SK-N-SH treated with all-trans-retinoic acid at 6 μM for 48 hours (cell line): ENCODE measurements around the gene SDK2.

Experiments
- ATAC-seq: fragments of 200-7000 bp; cut with Tn5 transposase; 3 replicates; pipeline ENCODE4 v1.9.1; 2020; ENCODE audit warnings: mild to moderate bottlenecking, moderate library complexity
- ARNTL ChIP-seq: fragments of 450-650 bp; formaldehyde crosslinking; IDR thresholded peaks from 2 replicates; pipeline ENCODE4 v1.5.0; 2020; ENCODE audit warnings: low read depth, mild to moderate bottlenecking, moderate library complexity, borderline replicate concordance
- CSDC2 ChIP-seq: fragments of 250-450 bp; sonication (Bioruptor Pico); IDR thresholded peaks from 2 replicates; pipeline ENCODE4 v1.5.0; 2020; ENCODE audit warnings: mild to moderate bottlenecking, moderate library complexity
- ISL1 ChIP-seq: fragments of 250-450 bp; sonication (Bioruptor Pico); IDR thresholded peaks from 2 replicates; pipeline ENCODE4 v2.1.2; 2022; ENCODE audit warnings: mild to moderate bottlenecking, moderate library complexity
- OSR1 ChIP-seq: fragments of 250-450 bp; sonication (Bioruptor Pico); IDR thresholded peaks from 2 replicates; pipeline ENCODE4 v1.8.0; 2022; ENCODE audit warnings: moderate library complexity, mild to moderate bottlenecking, inconsistent platforms
- PPARA ChIP-seq: fragments of 250-450 bp; sonication (Bioruptor Pico); IDR thresholded peaks from 2 replicates; pipeline ENCODE4 v1.5.0; 2020; ENCODE audit warnings: mild to moderate bottlenecking, borderline replicate concordance
- RARB ChIP-seq: fragments of 250-450 bp; sonication (Bioruptor Pico); IDR thresholded peaks from 2 replicates; pipeline ENCODE4 v1.8.0; 2021; ENCODE audit warnings: mild to moderate bottlenecking, moderate library complexity
- SNAI2 ChIP-seq: fragments of 250-450 bp; sonication (Bioruptor Pico); IDR thresholded peaks from 2 replicates; pipeline ENCODE4 v1.5.0; 2020; ENCODE audit warnings: mild to moderate bottlenecking, moderate library complexity
- TCF4 ChIP-seq: fragments of 250-450 bp; sonication (Bioruptor Pico); IDR thresholded peaks from 2 replicates; pipeline ENCODE4 v1.8.0; 2021; ENCODE audit warnings: mild to moderate bottlenecking, moderate library complexity, borderline replicate concordance
- TOX ChIP-seq: fragments of 250-450 bp; sonication (Bioruptor Pico); IDR thresholded peaks from 2 replicates; pipeline ENCODE4 v1.8.0; 2021; ENCODE audit warnings: mild to moderate bottlenecking, moderate library complexity, borderline replicate concordance
- ZC3H10 ChIP-seq: fragments of 250-450 bp; sonication (Bioruptor Pico); IDR thresholded peaks from 2 replicates; pipeline ENCODE4 v1.5.1; 2021; ENCODE audit warnings: mild to moderate bottlenecking, moderate library complexity
- ZFP3 ChIP-seq: fragments of 250-450 bp; sonication (Bioruptor Pico); IDR thresholded peaks from 2 replicates; pipeline ENCODE4 v1.5.0; 2020; ENCODE audit warnings: mild to moderate bottlenecking, moderate library complexity
- ZFP30 ChIP-seq: fragments of 450-650 bp; formaldehyde crosslinking; IDR thresholded peaks from 2 replicates; pipeline ENCODE4 v1.5.0; 2022; ENCODE audit warnings: mild to moderate bottlenecking, moderate library complexity
- ZNF565 ChIP-seq: fragments of 450-650 bp; formaldehyde crosslinking; conservative IDR thresholded peaks from 2 replicates; pipeline ENCODE4 v1.5.0; 2020; ENCODE audit warnings: low read depth, mild to moderate bottlenecking, moderate library complexity
- ZNF8 ChIP-seq: fragments of 450-650 bp; formaldehyde crosslinking; IDR thresholded peaks from 2 replicates; pipeline ENCODE4 v1.5.0; 2020; ENCODE audit warnings: mild to moderate bottlenecking, moderate library complexity
- TF ChIP-seq, protein P1 (sequence below): fragments of 250-450 bp; sonication (Bioruptor Pico); IDR thresholded peaks from 2 replicates; pipeline ENCODE4 v1.5.0; 2020; ENCODE audit warnings: mild to moderate bottlenecking, moderate library complexity
- TF ChIP-seq, protein P2 (sequence below): fragments of 250-450 bp; sonication (Bioruptor Pico); IDR thresholded peaks from 2 replicates; pipeline ENCODE4 v1.5.1; 2020; ENCODE audit warnings: low read depth, mild to moderate bottlenecking, moderate library complexity
- TF ChIP-seq, protein P3 (sequence below): fragments of 250-450 bp; sonication (Bioruptor Pico); IDR thresholded peaks from 2 replicates; pipeline ENCODE4 v1.8.0; 2021; ENCODE audit warnings: low read depth, mild to moderate bottlenecking, moderate library complexity, borderline replicate concordance
- TF ChIP-seq, protein P4 (sequence below): fragments of 250-450 bp; sonication (Bioruptor Pico); IDR thresholded peaks from 2 replicates; pipeline ENCODE4 v1.8.0; 2020; ENCODE audit warnings: mild to moderate bottlenecking, moderate library complexity, borderline replicate concordance
- TF ChIP-seq, protein P5 (sequence below): fragments of 250-450 bp; sonication (Bioruptor Pico); IDR thresholded peaks from 2 replicates; pipeline ENCODE4 v1.5.1; 2021; ENCODE audit warnings: mild to moderate bottlenecking, moderate library complexity

SDK2 gene

DNA sequence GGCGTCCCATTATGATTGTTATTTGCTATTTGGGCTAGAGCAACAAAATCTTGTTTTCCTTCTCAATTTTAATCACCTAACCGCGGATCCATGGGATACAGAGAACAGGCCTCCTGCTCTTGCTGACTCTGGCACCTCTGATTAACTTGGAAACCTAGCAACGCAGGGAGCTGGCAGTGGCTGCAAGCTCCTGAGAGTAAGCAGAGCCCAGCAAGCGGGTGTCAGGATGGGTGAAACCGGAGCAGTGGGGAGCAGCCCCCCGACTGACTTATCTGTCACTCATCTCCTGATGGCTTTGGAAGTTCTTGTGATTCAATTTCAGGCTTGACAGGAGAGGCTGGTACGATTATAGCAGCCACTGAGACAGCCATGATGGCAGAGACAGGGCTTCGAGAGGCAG is 286.9 kb downstream of the SDK2 start:
- TF ChIP-seq TOX (CRISPR knock-in tag) (no peak), SNAI2 (CRISPR knock-in tag) (no peak; the same call in 1 of the 2 replicates), ARNTL (CRISPR knock-in tag) (no peak), TCF4 (CRISPR knock-in tag) (peak; percentile 96), PPARA (CRISPR knock-in tag) (no peak), RARB (CRISPR knock-in tag) (no peak), ISL1 (CRISPR knock-in tag) (peak; percentile 47; the same call in 1 of the 2 replicates), CSDC2 (CRISPR knock-in tag) (no peak), OSR1 (no peak)
- TF ChIP-seq, protein P1, sequence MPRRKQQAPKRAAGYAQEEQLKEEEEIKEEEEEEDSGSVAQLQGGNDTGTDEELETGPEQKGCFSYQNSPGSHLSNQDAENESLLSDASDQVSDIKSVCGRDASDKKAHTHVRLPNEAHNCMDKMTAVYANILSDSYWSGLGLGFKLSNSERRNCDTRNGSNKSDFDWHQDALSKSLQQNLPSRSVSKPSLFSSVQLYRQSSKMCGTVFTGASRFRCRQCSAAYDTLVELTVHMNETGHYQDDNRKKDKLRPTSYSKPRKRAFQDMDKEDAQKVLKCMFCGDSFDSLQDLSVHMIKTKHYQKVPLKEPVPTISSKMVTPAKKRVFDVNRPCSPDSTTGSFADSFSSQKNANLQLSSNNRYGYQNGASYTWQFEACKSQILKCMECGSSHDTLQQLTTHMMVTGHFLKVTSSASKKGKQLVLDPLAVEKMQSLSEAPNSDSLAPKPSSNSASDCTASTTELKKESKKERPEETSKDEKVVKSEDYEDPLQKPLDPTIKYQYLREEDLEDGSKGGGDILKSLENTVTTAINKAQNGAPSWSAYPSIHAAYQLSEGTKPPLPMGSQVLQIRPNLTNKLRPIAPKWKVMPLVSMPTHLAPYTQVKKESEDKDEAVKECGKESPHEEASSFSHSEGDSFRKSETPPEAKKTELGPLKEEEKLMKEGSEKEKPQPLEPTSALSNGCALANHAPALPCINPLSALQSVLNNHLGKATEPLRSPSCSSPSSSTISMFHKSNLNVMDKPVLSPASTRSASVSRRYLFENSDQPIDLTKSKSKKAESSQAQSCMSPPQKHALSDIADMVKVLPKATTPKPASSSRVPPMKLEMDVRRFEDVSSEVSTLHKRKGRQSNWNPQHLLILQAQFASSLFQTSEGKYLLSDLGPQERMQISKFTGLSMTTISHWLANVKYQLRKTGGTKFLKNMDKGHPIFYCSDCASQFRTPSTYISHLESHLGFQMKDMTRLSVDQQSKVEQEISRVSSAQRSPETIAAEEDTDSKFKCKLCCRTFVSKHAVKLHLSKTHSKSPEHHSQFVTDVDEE (CRISPR knock-in tag), result peak; percentile 99
- TF ChIP-seq, protein P2, sequence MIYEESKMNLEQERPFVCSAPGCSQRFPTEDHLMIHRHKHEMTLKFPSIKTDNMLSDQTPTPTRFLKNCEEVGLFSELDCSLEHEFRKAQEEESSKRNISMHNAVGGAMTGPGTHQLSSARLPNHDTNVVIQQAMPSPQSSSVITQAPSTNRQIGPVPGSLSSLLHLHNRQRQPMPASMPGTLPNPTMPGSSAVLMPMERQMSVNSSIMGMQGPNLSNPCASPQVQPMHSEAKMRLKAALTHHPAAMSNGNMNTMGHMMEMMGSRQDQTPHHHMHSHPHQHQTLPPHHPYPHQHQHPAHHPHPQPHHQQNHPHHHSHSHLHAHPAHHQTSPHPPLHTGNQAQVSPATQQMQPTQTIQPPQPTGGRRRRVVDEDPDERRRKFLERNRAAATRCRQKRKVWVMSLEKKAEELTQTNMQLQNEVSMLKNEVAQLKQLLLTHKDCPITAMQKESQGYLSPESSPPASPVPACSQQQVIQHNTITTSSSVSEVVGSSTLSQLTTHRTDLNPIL (CRISPR knock-in tag), result no peak
- TF ChIP-seq, protein P3, sequence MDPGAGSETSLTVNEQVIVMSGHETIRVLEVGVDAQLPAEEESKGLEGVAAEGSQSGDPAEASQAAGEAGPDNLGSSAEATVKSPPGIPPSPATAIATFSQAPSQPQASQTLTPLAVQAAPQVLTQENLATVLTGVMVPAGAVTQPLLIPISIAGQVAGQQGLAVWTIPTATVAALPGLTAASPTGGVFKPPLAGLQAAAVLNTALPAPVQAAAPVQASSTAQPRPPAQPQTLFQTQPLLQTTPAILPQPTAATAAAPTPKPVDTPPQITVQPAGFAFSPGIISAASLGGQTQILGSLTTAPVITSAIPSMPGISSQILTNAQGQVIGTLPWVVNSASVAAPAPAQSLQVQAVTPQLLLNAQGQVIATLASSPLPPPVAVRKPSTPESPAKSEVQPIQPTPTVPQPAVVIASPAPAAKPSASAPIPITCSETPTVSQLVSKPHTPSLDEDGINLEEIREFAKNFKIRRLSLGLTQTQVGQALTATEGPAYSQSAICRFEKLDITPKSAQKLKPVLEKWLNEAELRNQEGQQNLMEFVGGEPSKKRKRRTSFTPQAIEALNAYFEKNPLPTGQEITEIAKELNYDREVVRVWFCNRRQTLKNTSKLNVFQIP (CRISPR knock-in tag), result no peak
- TF ChIP-seq, protein P4, sequence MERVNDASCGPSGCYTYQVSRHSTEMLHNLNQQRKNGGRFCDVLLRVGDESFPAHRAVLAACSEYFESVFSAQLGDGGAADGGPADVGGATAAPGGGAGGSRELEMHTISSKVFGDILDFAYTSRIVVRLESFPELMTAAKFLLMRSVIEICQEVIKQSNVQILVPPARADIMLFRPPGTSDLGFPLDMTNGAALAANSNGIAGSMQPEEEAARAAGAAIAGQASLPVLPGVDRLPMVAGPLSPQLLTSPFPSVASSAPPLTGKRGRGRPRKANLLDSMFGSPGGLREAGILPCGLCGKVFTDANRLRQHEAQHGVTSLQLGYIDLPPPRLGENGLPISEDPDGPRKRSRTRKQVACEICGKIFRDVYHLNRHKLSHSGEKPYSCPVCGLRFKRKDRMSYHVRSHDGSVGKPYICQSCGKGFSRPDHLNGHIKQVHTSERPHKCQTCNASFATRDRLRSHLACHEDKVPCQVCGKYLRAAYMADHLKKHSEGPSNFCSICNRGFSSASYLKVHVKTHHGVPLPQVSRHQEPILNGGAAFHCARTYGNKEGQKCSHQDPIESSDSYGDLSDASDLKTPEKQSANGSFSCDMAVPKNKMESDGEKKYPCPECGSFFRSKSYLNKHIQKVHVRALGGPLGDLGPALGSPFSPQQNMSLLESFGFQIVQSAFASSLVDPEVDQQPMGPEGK (CRISPR knock-in tag), result peak; percentile 78
- TF ChIP-seq, all 23 proteins: peak for 4
- peak; percentile 79 for ATAC-seq

DNA sequence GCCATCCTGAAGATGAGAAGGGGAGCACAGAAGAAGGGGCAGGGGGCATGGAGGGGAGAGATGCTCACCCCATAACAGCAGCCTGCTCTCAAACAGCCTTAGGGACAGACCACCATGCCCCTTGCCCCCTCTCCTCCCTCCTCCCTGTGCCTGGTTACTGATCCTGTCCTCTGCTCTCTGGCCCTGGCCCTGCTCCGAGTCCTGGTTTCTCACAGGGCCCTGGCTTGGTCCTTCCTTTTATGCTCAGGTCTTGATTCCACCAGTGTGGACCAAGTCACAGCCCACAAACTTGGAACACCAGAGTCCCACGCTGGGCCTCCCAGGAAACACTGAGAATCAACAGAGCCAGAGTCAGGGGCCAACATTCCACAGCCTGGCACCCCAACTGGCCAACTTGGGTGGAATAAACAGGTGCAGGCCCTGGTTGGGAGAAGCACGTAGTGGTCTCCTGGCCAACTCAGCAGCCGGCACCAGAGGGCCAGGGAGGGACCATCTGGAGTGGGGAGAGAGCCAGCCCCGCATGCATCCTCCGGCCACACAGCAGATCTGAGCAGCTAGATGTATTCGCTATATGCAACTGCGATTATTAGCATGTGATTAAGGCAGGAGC is 287.6 kb downstream of the SDK2 start:
- TF ChIP-seq ZFP30 (CRISPR knock-in tag), result no peak
- TF ChIP-seq ZNF565 (CRISPR knock-in tag), result no peak
- ATAC-seq, result peak; percentile 6; the same call in 2 of the 3 replicates

DNA sequence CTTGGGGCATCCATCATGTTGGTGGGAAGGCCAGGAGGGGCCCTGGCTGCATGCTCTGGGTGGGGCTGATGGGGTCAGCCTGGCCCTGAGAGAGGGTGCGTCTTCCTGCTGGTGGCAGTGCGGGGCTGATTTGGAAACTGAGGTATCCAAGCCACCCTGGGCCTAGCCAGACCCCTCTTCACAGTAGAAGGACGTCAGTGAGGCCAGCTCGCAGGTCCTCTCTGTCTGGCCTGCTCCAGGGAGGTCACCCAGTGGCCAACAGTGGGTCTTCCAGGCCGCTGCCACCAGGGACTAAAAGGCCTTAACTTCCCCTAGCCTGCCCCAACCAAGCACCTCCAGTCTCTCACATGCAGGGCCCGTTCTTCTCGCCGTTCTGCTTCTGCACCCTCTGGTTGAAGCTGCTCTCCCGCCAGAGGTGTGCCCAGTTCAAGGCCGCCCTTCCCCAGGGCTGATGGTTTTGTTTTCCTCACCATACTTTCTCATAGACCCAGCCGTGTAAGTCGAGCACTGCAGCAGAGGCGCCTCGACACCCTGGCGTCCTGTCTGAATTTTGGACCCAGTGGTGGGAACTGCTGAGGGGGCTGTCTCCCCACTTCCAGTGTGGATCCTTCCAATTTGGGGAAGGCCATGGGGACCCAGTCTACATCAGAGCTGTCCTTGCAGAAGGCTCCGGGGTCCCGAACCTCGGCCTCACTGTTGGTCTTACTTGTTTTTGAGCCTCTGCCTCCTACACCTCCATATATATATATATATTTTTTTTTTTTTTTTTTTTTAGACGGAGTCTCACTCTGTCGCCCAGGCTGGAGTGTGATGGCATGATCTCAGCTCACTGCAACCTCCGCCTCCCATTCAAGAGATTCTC is 289.6 kb downstream of the SDK2 start:
- no peak for ATAC-seq
- TF ChIP-seq, protein P1 (CRISPR knock-in tag), result no peak
- TF ChIP-seq, protein P2 (CRISPR knock-in tag), result no peak
- TF ChIP-seq CSDC2 (CRISPR knock-in tag) (no peak), ZFP3 (CRISPR knock-in tag) (no peak), ISL1 (CRISPR knock-in tag) (no peak), ZC3H10 (CRISPR knock-in tag) (no peak), TCF4 (CRISPR knock-in tag) (no peak), ZNF8 (CRISPR knock-in tag) (no peak)
- TF ChIP-seq, protein P4 (CRISPR knock-in tag), result no peak
- TF ChIP-seq, protein P5, sequence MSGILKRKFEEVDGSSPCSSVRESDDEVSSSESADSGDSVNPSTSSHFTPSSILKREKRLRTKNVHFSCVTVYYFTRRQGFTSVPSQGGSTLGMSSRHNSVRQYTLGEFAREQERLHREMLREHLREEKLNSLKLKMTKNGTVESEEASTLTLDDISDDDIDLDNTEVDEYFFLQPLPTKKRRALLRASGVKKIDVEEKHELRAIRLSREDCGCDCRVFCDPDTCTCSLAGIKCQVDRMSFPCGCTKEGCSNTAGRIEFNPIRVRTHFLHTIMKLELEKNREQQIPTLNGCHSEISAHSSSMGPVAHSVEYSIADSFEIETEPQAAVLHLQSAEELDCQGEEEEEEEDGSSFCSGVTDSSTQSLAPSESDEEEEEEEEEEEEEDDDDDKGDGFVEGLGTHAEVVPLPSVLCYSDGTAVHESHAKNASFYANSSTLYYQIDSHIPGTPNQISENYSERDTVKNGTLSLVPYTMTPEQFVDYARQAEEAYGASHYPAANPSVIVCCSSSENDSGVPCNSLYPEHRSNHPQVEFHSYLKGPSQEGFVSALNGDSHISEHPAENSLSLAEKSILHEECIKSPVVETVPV, result no peak
